ENCODE measurements around the gene KRT85.

DNA sequence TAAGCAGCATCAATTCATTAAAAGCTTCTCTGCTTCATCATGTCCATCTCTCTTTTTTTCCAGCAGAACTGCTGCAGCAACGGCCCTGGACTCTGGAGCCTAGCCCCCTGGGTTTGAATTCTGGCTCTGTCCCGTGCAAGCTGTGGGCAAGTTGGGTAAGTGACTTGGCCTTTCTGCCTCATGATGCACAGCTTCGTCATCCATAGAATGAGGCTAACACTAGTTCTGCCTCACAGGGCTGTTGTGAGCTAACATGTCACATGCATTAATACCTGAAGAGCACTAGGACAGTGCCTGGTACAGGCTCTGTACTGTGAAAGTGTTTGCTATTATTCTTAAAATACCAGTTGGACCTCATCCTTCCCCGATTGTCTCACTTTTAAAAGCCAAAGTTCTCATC lies 34.6 kb upstream of the KRT85 start:
- no peak for TF ChIP-seq POLR2AphosphoS5 (IDR thresholded peaks at IDR 0.05; ENCODE audit: borderline replicate concordance, low read depth, low read length)
- TF ChIP-seq EZH2 (IDR thresholded peaks at IDR 0.05) = no peak
- TF ChIP-seq FOXP2 (optimal IDR thresholded peaks at IDR 0.05; ENCODE audit: control extremely low read depth, extremely low read length, insufficient read depth) = no peak

All from SK-N-MC (cell line).